HCT116 (cell line): Measurements from ENCODE around the gene PHYHIPL.

Experiments
- JUND ChIP-seq: IDR thresholded peaks from 2 replicates; pipeline ENCODE4 v1.6.1; 2012
- POLR2A ChIP-seq: IDR thresholded peaks from 2 replicates; pipeline ENCODE4 v1.7.0; 2011; ENCODE audit warnings: borderline replicate concordance; ENCODE audit not compliant: insufficient read depth, insufficient read length; ENCODE audit errors: extremely low read depth
- YY1 ChIP-seq: IDR thresholded peaks from 2 replicates; pipeline ENCODE4 v1.6.1; 2011; ENCODE audit warnings: low read length, low read depth, moderate library complexity, mild to moderate bottlenecking; ENCODE audit not compliant: insufficient replicate concordance; ENCODE audit errors: extremely low read depth
- TF ChIP-seq, protein P1 (sequence below): IDR thresholded peaks from 2 replicates; pipeline ENCODE4 v1.6.1; 2012; ENCODE audit warnings: low read depth
- TF ChIP-seq, protein P2 (sequence below): IDR thresholded peaks from 2 replicates; pipeline ENCODE4 v1.6.1; 2012

DNA sequence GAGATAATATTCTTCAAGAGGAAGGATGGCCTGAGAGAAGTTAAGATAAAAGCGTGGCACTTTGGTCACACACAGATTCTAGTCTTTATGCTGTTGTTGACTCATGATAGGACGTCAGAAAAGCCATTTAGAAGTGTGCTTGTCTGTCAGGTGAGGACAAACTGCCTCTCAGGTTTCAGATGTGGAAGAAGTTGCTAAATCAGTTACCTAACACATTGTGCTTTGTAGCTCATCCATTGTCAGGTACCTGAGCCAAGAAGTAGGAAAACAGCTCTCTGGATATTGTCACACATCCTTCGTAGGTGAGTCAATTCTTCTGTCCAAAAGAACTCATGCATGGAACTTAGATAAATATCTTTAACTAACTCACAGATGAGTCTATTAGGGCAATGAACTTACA, 49.5 kb upstream of the PHYHIPL start:
- TF ChIP-seq POLR2A (no peak), YY1 (no peak), JUND (no peak)
- TF ChIP-seq, protein P1, sequence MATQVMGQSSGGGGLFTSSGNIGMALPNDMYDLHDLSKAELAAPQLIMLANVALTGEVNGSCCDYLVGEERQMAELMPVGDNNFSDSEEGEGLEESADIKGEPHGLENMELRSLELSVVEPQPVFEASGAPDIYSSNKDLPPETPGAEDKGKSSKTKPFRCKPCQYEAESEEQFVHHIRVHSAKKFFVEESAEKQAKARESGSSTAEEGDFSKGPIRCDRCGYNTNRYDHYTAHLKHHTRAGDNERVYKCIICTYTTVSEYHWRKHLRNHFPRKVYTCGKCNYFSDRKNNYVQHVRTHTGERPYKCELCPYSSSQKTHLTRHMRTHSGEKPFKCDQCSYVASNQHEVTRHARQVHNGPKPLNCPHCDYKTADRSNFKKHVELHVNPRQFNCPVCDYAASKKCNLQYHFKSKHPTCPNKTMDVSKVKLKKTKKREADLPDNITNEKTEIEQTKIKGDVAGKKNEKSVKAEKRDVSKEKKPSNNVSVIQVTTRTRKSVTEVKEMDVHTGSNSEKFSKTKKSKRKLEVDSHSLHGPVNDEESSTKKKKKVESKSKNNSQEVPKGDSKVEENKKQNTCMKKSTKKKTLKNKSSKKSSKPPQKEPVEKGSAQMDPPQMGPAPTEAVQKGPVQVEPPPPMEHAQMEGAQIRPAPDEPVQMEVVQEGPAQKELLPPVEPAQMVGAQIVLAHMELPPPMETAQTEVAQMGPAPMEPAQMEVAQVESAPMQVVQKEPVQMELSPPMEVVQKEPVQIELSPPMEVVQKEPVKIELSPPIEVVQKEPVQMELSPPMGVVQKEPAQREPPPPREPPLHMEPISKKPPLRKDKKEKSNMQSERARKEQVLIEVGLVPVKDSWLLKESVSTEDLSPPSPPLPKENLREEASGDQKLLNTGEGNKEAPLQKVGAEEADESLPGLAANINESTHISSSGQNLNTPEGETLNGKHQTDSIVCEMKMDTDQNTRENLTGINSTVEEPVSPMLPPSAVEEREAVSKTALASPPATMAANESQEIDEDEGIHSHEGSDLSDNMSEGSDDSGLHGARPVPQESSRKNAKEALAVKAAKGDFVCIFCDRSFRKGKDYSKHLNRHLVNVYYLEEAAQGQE = no peak
- TF ChIP-seq, protein P2, sequence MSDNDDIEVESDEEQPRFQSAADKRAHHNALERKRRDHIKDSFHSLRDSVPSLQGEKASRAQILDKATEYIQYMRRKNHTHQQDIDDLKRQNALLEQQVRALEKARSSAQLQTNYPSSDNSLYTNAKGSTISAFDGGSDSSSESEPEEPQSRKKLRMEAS = no peak
